ENCODE results near the gene FSCN2.

GRCh38 chr17:81488276-81488860 lies 39.8 kb upstream of the FSCN2 start:
- TF ChIP-seq CTCF (IDR thresholded peaks at IDR 0.05; ENCODE audit: insufficient read depth, low read depth, low read length): no peak
- peak; percentile 23 for TF ChIP-seq EZH2 (IDR thresholded peaks at IDR 0.05; ENCODE audit: insufficient read depth, low read length)

Data from astrocyte (in vitro differentiated cells and primary cell).